ENCODE data around the gene RBM38. TPM values are rescaled to one million over a fixed set of nuclear protein-coding genes. Genes with fewer than 3 reads are reported as not detected.
"Not testable (repeated sequence)": the region's sequence is repeated elsewhere in the genome, so short reads cannot be mapped to it uniquely, and the experiment has no call there.

The RBM38 gene
- total RNA-seq, 1 donor from 2014 or later, result 24.1 TPM

DNA sequence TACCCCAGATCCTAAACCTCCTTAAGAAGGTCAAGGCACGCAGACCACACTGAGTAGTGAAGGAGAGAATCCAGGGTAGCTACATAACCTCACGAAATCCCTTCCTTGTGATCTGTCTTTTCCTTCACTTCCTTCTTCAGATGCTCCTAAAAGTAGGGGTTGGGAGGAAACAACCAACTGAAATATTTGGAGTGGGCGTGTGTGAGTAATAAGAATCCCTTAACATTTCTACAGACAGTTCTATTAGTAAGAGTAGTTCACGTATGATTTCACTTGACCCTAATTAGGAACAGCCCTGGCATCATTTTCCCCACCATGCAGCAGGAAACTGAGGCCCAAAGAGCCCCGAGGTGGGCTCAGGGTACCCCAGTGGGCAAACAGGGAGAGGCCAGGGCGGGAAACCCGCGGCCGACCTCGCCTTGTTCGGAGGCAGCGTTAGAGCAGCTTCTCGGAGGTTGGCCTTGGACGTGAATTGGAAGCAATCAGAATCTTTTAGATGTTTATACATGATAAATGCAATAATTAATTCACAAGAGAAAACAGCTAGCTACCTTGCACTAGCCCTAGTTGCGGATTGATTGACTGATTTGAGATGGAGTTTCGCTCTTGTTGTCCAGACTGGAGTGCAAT lies 41.0 kb upstream of the RBM38 start:
- Mint-ChIP-seq H3K27me3 (no peaks in the 10 kb centered on the region), H3K36me3 (ENCODE audit: insufficient read depth) (peaks cover 4% of the 10 kb centered on the region), H3K4me1 (ENCODE audit: low read depth) (peaks cover 11% of the 10 kb centered on the region), H3K27ac (no peak overlapping the region), H3K9me3 (ENCODE audit: low read depth) (no peaks in the 10 kb centered on the region), H3K4me3 (ENCODE audit: low read depth) (peak overlapping the region; percentile 59)
- TF ChIP-seq, protein P1, sequence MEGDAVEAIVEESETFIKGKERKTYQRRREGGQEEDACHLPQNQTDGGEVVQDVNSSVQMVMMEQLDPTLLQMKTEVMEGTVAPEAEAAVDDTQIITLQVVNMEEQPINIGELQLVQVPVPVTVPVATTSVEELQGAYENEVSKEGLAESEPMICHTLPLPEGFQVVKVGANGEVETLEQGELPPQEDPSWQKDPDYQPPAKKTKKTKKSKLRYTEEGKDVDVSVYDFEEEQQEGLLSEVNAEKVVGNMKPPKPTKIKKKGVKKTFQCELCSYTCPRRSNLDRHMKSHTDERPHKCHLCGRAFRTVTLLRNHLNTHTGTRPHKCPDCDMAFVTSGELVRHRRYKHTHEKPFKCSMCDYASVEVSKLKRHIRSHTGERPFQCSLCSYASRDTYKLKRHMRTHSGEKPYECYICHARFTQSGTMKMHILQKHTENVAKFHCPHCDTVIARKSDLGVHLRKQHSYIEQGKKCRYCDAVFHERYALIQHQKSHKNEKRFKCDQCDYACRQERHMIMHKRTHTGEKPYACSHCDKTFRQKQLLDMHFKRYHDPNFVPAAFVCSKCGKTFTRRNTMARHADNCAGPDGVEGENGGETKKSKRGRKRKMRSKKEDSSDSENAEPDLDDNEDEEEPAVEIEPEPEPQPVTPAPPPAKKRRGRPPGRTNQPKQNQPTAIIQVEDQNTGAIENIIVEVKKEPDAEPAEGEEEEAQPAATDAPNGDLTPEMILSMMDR (IDR thresholded peaks at IDR 0.05; ENCODE audit: unreplicated experiment), result no peak
- DNase-seq (ENCODE audit: low spot score, unreplicated experiment), result no peak

DNA sequence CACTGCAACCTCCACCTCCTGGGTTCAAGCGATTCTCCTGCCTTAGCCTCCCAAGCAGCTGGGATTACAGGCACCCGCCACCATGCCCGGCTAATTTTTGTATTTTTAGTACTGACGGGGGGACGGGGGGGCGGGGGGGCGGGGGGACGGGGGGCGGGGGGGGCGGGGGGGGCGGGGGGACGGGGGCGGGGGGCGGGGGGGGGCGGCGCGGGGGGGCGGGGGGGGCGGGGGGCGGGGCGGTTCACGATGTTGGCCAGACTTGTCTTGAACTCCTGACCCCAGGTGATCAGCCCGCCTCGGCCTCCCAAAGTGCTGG lies 40.5 kb upstream of the RBM38 start:
- DNase-seq (ENCODE audit: low spot score, unreplicated experiment); H3K27ac Mint-ChIP-seq; H3K27me3 Mint-ChIP-seq; H3K36me3 Mint-ChIP-seq (ENCODE audit: insufficient read depth); H3K9me3 Mint-ChIP-seq (ENCODE audit: low read depth): not testable (repeated sequence)
- Mint-ChIP-seq H3K4me1 (ENCODE audit: low read depth) (peaks cover 11% of the 10 kb centered on the region), H3K4me3 (ENCODE audit: low read depth) (peak overlapping the region; percentile 89)

DNA sequence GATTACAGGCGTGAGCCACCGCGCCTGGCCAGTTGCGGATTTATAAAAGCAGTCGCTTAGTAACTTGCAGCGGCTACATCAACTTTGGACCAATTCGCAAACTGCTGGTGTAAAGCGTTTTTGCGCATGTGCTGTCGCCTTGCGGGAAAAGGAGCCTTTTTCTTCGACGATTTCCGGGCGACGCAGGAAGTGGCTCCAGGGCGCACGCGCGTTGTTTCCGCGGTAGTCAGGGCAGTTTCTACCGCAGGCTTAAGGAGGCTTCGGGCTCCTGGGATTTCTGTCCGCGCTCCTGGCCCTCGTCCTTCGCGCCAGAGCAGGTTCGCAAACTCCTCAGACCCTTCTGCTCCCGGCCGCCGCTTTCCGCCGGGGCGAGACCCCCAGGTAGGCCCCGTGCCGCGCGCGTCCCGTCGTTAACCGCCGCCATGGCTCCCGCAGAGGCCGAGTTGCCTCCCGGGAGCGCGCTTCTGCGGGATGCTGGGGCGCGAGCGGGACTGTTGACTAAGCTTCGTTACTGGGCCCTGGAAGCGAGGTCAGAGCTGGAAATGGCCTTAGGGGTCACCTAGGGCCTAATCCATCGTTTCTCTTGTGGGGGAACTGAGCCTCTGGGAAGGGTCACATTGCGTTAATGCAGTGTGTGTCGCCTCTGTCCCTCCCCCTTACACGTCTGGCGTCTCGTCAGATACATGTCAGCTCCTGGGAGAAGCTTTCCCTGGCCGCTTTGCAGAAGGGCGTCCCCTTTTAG lies 40.0 kb upstream of the RBM38 start, which contains the start of gene RAE1:
Gene RAE1 (plus strand): TSS at position 214 of the 742 bp plus-strand sequence. CDS start 2,784 bp downstream, outside the sequence.
- Mint-ChIP-seq H3K36me3 (ENCODE audit: insufficient read depth) (peaks cover 4% of the 10 kb centered on the region), H3K27ac (peak within 1 kb of the TSS; percentile 92), H3K27me3 (no peaks in the 10 kb centered on the region), H3K4me3 (ENCODE audit: low read depth) (peak within 1 kb of the TSS; percentile 89), H3K4me1 (ENCODE audit: low read depth) (peaks cover 11% of the 10 kb centered on the region), H3K9me3 (ENCODE audit: low read depth) (no peaks in the 10 kb centered on the region)
- TF ChIP-seq, protein P1 (IDR thresholded peaks at IDR 0.05; ENCODE audit: unreplicated experiment), result no peak
- DNase-seq (ENCODE audit: low spot score, unreplicated experiment), result peak; percentile 79

DNA sequence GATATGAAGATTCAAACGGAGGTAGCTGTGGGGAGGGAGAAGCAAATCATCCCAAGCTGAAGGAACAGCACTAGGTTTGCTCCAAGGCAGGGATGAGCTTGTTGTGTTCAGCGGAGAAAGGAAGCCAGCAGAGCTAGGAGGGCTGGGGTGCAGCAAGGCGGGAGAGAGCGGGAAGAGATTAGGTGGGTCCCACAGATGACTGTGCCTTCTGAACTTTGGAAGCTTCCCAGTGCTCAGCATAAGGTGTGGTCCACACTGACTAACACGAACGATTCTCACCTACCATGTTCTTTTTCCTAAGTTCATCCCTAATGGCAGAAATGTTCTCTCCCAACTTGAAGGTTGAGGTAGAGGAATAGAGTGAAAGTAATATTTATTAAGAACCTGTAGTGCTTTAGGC lies 38.9 kb upstream of the RBM38 start:
- TF ChIP-seq, protein P1 (IDR thresholded peaks at IDR 0.05; ENCODE audit: unreplicated experiment), result no peak
- Mint-ChIP-seq H3K27ac (peak overlapping the region; percentile 57), H3K4me3 (ENCODE audit: low read depth) (peak overlapping the region; percentile 89), H3K4me1 (ENCODE audit: low read depth) (peaks cover 11% of the 10 kb centered on the region), H3K9me3 (ENCODE audit: low read depth) (no peaks in the 10 kb centered on the region), H3K36me3 (ENCODE audit: insufficient read depth) (peaks cover 7% of the 10 kb centered on the region), H3K27me3 (no peaks in the 10 kb centered on the region)
- DNase-seq (ENCODE audit: low spot score, unreplicated experiment), result no peak

DNA sequence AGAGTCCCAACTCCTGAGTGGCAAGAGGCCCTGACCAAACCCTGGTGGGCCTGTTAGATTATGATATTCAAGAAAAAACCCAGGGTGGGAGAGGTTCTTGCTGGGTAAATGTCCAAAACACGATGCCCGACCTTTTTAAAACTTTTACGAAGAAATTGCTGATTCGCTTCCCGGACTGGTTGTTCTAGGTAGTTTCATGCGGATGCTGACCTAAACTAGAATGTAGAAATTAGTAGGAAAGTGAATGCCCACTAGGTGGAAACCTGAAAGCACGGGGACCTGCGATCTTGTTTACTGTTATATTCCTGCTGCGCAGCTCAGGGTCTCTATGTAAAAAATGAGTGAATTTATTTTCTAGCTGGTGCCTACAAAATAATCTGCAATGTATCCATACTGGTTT lies 37.8 kb upstream of the RBM38 start:
- H3K36me3 Mint-ChIP-seq (ENCODE audit: insufficient read depth), result peaks cover 7% of the 10 kb centered on the region
- no peaks in the 10 kb centered on the region for H3K27me3 Mint-ChIP-seq
- TF ChIP-seq, protein P1 (IDR thresholded peaks at IDR 0.05; ENCODE audit: unreplicated experiment), result peak; percentile 10
- no peak for DNase-seq (ENCODE audit: low spot score, unreplicated experiment)
- H3K4me1 Mint-ChIP-seq (ENCODE audit: low read depth), result peaks cover 11% of the 10 kb centered on the region
- H3K4me3 Mint-ChIP-seq (ENCODE audit: low read depth), result peak overlapping the region; percentile 45
- no peaks in the 10 kb centered on the region for H3K9me3 Mint-ChIP-seq (ENCODE audit: low read depth)
- no peak overlapping the region for H3K27ac Mint-ChIP-seq
